Activated T-helper 9 cell treated with anti-CD3 and anti-CD28 coated beads, Interleukin-2, amount 50 U/mL, for 16 hours (primary cell): ENCODE results near the gene TACC3.

ENCODE experiments used
- DNase-seq: peaks from one replicate; pipeline ENCODE4 v3.0.0-alpha.2; 2020; ENCODE audit warnings: low read depth

TACC3 gene

GRCh38 chr4:1723131-1723801, 1.9 kb downstream of the TACC3 start:
- DNase-seq, result peak; percentile 38

DNA sequence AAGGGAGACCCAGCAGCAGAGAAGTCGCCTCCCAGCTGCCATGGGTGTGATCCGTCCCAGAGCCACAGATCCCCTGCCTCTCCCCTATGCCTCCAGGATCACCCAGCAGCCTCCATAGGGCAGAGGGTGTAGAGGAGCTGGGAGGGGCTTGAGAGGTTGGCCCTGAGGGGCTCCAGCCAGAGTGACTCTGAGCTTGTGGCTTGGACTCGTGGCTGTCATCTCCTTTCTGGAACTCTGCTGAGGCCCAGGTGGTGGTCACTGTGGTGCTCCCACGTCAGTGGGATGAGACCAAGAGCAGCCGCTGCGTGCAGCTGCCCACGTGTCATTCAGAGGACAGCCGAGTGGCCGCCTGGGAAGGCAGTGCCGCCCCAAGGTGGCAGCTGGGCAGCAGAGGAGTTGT, 4.2 kb downstream of the TACC3 start:
- no peak for DNase-seq

DNA sequence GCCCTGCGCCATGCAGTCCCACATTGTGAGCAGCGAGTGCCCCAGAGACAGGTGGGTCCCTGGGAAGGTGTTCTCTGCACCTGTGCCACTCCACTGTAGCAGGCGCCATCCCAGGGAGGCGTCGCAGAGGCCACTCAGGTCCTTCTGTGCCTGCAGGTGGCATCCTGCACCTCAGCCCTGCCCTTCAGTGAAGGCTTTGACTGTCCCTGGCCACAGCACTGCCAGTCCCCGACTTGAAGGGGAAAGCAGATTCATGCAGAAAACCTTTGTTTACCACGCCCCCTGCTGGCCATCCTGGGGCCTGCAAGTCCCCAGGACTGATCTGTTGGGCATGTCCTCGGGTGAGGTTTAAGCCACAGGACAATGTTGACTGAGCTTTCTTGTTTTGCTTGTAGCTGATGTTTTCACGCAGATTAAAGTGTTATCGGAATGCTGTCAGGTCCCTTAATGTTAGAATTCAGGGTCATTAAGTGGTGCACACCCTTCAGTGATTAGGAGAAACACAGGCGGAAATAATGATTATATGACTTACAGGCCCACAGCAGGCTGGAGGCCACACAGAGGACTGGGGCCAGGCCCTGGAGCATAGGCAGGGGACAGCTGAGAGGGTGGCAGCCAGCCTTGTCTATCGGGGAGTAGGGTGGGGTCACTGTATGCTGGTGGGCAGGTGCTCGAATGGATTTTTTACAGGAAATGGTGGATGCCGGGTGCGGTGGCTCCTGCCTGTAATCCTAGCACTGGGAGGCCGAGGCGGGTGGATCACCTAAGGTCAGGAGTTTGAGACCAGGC, 5.0 kb downstream of the TACC3 start:
- peak; percentile 84 for DNase-seq

GRCh38 chr4:1727117-1728031, 6.1 kb downstream of the TACC3 start:
- DNase-seq, result no peak

DNA sequence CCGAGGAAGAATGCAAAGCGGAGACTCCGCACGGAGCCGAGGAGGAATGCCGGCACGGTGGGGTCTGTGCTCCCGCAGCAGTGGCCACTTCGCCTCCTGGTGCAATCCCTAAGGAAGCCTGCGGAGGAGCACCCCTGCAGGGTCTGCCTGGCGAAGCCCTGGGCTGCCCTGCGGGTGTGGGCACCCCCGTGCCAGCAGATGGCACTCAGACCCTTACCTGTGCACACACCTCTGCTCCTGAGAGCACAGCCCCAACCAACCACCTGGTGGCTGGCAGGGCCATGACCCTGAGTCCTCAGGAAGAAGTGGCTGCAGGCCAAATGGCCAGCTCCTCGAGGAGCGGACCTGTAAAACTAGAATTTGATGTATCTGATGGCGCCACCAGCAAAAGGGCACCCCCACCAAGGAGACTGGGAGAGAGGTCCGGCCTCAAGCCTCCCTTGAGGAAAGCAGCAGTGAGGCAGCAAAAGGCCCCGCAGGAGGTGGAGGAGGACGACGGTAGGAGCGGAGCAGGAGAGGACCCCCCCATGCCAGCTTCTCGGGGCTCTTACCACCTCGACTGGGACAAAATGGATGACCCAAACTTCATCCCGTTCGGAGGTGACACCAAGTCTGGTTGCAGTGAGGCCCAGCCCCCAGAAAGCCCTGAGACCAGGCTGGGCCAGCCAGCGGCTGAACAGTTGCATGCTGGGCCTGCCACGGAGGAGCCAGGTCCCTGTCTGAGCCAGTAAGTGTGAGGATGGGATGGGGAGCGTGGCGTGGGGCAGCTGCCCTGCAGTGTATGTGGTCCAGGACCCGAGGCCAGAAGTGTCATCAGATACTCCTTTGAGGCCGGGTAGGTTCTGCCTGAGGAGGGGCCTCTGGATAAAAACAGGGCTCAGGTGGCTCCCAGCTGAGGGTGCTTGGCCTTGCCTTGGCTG, 7.0 kb downstream of the TACC3 start:
- no peak for DNase-seq

GRCh38 chr4:1730532-1731135, 9.3 kb downstream of the TACC3 start:
- no peak for DNase-seq

GRCh38 chr4:1731180-1731579, 9.9 kb downstream of the TACC3 start:
- no peak for DNase-seq

- DNase-seq, result no peak
These were observed 11.6 kb downstream of the TACC3 start for GRCh38 chr4:1732911-1733310.

DNA sequence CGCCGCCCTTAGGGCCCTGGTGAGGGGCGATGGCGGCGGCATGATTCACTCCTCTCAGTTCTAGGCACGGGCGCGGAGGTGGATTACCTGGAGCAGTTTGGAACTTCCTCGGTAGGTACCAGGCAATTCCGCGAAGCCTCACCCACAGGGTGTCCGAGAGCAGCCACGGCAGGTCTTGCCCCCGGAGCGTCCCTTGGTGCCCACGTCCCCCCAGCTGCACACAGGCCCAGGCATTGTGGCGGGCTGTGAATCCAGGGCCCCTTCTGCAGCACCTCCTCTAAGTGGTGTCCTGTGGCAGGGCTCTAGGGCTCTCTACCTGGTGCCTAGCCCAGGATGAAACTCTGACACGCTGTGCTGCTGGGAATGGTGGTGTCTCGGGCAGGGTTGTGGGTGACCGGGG, 13.9 kb downstream of the TACC3 start:
- no peak for DNase-seq

DNA sequence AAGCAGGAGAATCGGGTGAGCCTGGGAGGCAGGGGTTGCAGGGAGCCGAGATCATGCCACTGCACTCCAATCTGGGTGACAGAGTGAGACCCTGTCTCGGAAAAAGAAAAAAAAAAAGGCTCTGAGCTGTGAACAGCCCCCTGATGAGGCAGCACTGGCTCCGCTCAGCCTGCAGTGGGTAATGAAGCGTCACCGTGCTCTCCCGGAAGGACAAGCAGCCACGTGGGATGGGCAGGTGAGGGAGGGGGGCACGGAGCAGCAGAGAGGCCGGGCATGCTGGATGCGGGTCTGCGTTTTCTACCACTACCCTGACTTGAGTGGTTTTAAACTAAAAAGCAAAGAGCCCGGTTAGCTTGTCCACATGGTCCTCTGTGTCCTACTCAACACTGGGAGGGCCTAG, 15.5 kb downstream of the TACC3 start:
- no peak for DNase-seq

DNA sequence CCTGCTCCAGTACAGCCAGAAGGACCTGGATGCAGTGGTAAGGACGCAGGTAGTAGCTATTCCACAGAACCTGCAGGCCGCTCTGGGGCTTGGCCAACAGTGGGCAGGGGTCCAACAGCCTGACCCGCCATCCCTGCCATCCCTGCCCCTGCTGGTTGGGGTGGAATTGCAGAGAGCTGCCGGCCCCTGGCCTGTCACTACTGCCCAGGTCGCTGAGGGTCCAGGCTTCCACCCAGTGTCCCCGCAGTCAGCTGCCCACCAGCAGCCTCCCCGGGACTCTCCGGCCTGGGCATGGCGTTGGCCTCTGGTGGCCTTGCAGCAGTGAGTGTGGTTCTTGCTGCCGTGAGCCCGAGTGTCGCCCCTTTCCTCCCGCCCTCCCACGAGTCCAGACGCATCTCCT, 16.3 kb downstream of the TACC3 start:
- DNase-seq, result no peak

- no peak for DNase-seq
These were observed 17.1 kb downstream of the TACC3 start for GRCh38 chr4:1738410-1738809.

DNA sequence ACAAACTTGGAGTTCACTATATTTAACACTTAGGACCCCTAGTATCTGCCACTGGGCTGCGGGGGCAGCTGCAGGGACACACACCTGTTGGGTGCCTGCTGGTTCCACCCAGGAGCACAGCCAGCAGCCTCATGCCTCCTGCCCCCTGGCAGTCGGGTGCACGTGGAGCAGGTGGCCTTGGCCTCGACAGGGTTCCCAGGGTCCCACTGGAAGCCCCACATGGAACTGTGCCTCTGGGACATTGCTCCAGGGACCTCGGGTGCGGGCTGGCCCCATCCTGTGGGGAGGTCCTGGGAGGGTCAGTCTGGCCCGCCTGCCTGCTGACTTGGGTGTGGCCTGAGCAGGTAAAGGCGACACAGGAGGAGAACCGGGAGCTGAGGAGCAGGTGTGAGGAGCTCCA, 18.0 kb downstream of the TACC3 start:
- DNase-seq, result no peak

DNA sequence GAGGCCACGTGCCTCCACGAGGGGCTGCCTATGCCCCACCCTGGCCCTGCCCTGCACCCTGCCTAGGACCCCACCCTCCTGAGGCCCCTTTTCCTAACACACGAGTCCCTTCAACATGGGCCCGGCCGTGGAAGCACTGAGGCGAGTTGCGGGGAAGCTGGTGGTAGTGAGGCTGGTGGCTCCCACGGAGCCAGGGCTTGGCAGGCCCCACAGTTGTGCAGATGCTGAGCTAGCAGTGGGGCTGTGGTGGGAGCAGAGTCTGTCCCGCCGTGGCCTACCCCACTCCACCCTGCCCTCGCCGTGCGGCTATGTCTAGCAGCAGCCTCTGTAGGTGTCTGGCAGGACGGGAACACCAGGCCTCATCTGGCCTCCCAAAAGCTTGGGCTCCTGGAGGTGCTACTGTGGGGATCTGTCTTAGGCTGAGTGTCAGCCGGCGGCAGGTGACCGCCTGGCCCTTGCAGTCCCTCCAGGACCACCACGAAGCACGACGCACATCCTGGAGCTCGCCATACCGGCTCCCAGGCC, 18.8 kb downstream of the TACC3 start:
- DNase-seq, result no peak

DNA sequence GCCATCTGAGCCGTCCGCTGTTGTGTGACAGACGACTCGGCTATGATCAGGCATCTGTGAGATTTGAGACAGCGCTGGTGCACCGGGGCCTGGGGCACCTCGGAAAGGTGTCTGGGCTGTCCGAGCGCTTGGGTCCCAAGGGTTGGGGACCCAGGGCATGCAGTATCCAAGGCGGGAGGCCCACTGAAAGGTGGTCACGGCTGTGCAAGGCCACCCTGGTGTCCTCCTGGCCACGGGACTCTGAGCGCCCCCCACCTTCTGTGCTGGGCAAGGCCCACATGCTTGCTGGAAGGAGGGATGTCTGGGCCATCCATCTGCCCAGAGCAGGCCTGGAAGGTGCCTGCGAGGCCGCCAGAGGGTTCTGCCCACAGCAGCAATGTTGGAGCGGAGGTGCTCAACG, 19.9 kb downstream of the TACC3 start:
- DNase-seq, result no peak

DNA sequence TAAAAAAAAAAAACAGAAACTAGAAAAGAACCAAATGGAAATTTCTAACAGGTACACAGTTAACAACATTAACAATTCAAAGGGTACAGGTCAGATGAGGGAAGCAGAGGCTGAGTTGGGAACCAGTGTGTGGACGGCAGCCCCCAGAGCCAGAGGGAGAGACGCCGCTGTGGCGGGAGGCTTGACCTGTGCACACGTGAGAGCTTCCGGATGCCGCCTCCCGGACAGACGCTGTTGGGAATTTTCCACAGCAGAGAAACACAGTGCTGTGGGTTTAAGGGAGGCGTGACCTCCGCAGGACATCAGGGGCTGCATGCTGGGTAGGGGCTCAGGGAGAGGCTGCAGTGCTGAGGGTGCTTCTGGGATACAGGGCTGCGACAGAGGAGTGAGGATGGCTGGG, 22.2 kb downstream of the TACC3 start:
- DNase-seq, result no peak

DNA sequence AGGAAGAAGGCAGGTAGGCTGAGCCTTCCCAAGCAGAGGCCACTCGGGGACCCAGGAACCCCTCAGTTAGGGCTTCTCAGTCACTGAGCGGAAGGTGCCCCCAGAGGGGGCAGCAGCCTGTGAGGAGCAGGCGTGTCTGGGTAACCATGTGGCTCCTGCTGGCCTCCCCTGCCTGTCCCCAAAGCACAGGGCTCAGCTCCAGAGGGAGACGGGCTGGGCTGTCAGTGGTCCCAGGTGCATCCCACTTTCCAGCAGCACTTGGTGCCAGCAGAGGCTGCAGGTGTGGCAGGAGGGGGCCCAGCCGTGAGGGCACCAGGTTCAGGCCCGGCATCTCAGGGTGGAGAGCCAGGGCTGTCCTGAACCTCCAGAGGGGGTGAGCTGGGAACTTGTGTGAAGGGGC, 22.7 kb downstream of the TACC3 start:
- no peak for DNase-seq

- no peak for DNase-seq
These were observed 23.2 kb downstream of the TACC3 start for GRCh38 chr4:1744552-1744951.

GRCh38 chr4:1745165-1745564, 23.8 kb downstream of the TACC3 start:
- DNase-seq, result no peak

DNA sequence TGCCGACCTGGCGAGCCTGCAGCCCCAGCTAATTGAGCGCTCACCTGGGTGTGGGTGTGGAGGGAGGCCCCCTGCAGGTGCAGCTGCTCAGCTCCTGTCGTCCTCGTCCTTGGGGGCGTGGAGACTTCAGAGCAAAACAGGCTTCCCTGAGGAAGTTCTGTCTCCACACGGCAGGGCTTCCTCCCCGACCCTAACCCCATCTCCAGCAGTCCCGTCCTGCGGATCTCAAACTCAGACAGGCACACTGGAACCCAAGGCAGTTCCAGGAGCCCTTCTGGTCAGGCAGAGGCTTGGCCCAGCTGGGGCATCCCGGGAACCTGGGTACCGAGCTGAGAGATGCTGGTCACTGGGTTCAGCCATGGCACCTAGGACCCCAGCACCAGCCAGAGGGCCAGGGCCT, 24.4 kb downstream of the TACC3 start:
- DNase-seq, result no peak

DNA sequence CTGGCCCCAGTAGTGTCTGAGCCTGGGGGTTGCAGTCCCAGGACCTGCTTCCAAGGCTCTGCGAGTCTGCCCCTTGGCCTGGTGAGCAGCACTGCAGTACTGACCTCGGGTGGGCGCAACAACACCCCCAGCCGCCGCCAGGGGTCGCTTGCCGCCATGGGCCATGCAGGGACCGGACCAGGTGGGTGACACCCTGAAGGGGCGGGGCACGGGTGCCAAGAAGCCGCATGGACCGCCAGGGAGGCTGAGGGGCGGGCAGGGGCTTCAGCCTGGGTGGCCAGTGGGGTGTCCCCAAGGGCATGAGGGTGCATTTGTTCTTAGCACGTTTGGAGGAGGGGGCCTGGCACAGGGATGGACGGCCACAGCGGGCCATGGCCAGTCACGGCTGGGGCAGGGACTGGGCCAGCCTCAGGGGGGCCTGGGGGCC, 25.0 kb downstream of the TACC3 start:
- peak; percentile 64 for DNase-seq
